ENCODE results near the gene UFM1.

Gene UFM1

GRCh38 chr13:38355595-38356119 is 6.0 kb downstream of the UFM1 start:
- Histone ChIP-seq H3F3A (ENCODE audit: insufficient read depth, low read length) (no peaks in the 10 kb centered on the region), H3K79me2 (ENCODE audit: insufficient read depth, low read length) (peaks cover 11% of the 10 kb centered on the region), H3K4me2 (ENCODE audit: low read length) (no peak overlapping the region), H3K4me3 (ENCODE audit: low read depth, low read length, poor library complexity, severe bottlenecking) (no peak overlapping the region), H3K9ac (ENCODE audit: low read length) (no peak overlapping the region), H3K36me3 (ENCODE audit: insufficient read depth, low read length) (peaks cover 67% of the 10 kb centered on the region), H3K9me2 (ENCODE audit: low read depth, low read length) (no peaks in the 10 kb centered on the region), H3K27ac (ENCODE audit: low read depth, low read length, poor library complexity, severe bottlenecking) (no peak overlapping the region), H3K27me3 (ENCODE audit: insufficient read depth, low read length) (no peaks in the 10 kb centered on the region), H4K20me1 (ENCODE audit: insufficient read depth, low read length) (no peaks in the 10 kb centered on the region), H2AFZ (ENCODE audit: low read length) (no peak overlapping the region), H3K9me3 (ENCODE audit: low read length) (no peaks in the 10 kb centered on the region), H3K4me1 (ENCODE audit: insufficient read depth, low read length, severe bottlenecking) (peaks cover 11% of the 10 kb centered on the region)
- TF ChIP-seq EZH2 (IDR thresholded peaks at IDR 0.05; ENCODE audit: borderline replicate concordance, low read length): no peak
- no peak for TF ChIP-seq CTCF (IDR thresholded peaks at IDR 0.05; ENCODE audit: low read length)

GRCh38 chr13:38358684-38359083 is 9.0 kb downstream of the UFM1 start:
- peaks cover 72% of the 10 kb centered on the region for H3K36me3 ChIP-seq (ENCODE audit: insufficient read depth, low read length)
- H3K27me3 ChIP-seq (ENCODE audit: insufficient read depth, low read length): no peaks in the 10 kb centered on the region
- H3K4me1 ChIP-seq (ENCODE audit: insufficient read depth, low read length, severe bottlenecking): no peaks in the 10 kb centered on the region
- H3K9ac ChIP-seq (ENCODE audit: low read length): no peak overlapping the region
- no peak overlapping the region for H2AFZ ChIP-seq (ENCODE audit: low read length)
- H3K4me3 ChIP-seq (ENCODE audit: low read depth, low read length, poor library complexity, severe bottlenecking): no peak overlapping the region
- H3K79me2 ChIP-seq (ENCODE audit: insufficient read depth, low read length): no peaks in the 10 kb centered on the region
- TF ChIP-seq CTCF (IDR thresholded peaks at IDR 0.05; ENCODE audit: low read length): no peak
- TF ChIP-seq EZH2 (IDR thresholded peaks at IDR 0.05; ENCODE audit: borderline replicate concordance, low read length): no peak
- no peaks in the 10 kb centered on the region for H4K20me1 ChIP-seq (ENCODE audit: insufficient read depth, low read length)
- no peaks in the 10 kb centered on the region for H3F3A ChIP-seq (ENCODE audit: insufficient read depth, low read length)
- no peak overlapping the region for H3K27ac ChIP-seq (ENCODE audit: low read depth, low read length, poor library complexity, severe bottlenecking)
- no peak overlapping the region for H3K4me2 ChIP-seq (ENCODE audit: low read length)
- H3K9me3 ChIP-seq (ENCODE audit: low read length): no peaks in the 10 kb centered on the region
- no peaks in the 10 kb centered on the region for H3K9me2 ChIP-seq (ENCODE audit: low read depth, low read length)

GRCh38 chr13:38361542-38362262 is 12.1 kb downstream of the UFM1 start:
- Histone ChIP-seq H3K36me3 (ENCODE audit: insufficient read depth, low read length) (peaks cover 44% of the 10 kb centered on the region), H3K4me2 (ENCODE audit: low read length) (no peak overlapping the region), H3K9me2 (ENCODE audit: low read depth, low read length) (no peaks in the 10 kb centered on the region), H3K4me3 (ENCODE audit: low read depth, low read length, poor library complexity, severe bottlenecking) (no peak overlapping the region), H3K27ac (ENCODE audit: low read depth, low read length, poor library complexity, severe bottlenecking) (no peak overlapping the region), H3K27me3 (ENCODE audit: insufficient read depth, low read length) (no peaks in the 10 kb centered on the region), H3K9ac (ENCODE audit: low read length) (no peak overlapping the region), H3F3A (ENCODE audit: insufficient read depth, low read length) (no peaks in the 10 kb centered on the region), H3K4me1 (ENCODE audit: insufficient read depth, low read length, severe bottlenecking) (no peaks in the 10 kb centered on the region), H3K79me2 (ENCODE audit: insufficient read depth, low read length) (no peaks in the 10 kb centered on the region), H3K9me3 (ENCODE audit: low read length) (no peaks in the 10 kb centered on the region), H2AFZ (ENCODE audit: low read length) (no peak overlapping the region), H4K20me1 (ENCODE audit: insufficient read depth, low read length) (no peaks in the 10 kb centered on the region)
- no peak for TF ChIP-seq CTCF (IDR thresholded peaks at IDR 0.05; ENCODE audit: low read length)
- TF ChIP-seq EZH2 (IDR thresholded peaks at IDR 0.05; ENCODE audit: borderline replicate concordance, low read length): no peak

Data from OCI-LY1 (cell line).